Activated B cell treated with CpG ODN at 0.5 μM for 24 hours (primary cell): Measurements from ENCODE around the gene PARP6. TPM values are rescaled to one million over a fixed set of nuclear protein-coding genes. Genes with fewer than 3 reads are reported as not detected.

Experiments
- ATAC-seq: fragments of 200-7000 bp; cut with Tn5 transposase; one replicate; pipeline ENCODE4 v1.10.0; 2021; ENCODE audit warnings: low read depth, mild to moderate bottlenecking, moderate library complexity
- CTCF ChIA-PET: fragments of 350-600 bp; sonication (Branson Sonifier 250); formaldehyde crosslinking; loops from one replicate; lab custom pipeline; 2021; ENCODE audit warnings: antibody characterized with exemption; lab: Charles Lee
- POLR2A ChIA-PET: fragments of 350-600 bp; sonication (Branson Sonifier 250); formaldehyde crosslinking; loops from one replicate; lab custom pipeline; 2021; ENCODE audit warnings: antibody characterized with exemption; lab: Charles Lee
- DNase-seq: peaks from one replicate; pipeline ENCODE4 v3.0.0; 2022
- H3K27ac Mint-ChIP-seq: one replicate; pipeline ENCODE4 v1.8.0; 2020; ENCODE audit warnings: mixed read lengths
- H3K27me3 Mint-ChIP-seq: one replicate; pipeline ENCODE4 v1.8.0; 2021; ENCODE audit warnings: mixed read lengths
- H3K36me3 Mint-ChIP-seq: one replicate; pipeline ENCODE4 v1.8.0; 2021; ENCODE audit warnings: low read depth, mixed read lengths
- H3K4me1 Mint-ChIP-seq: one replicate; pipeline ENCODE4 v1.8.0; 2021; ENCODE audit warnings: mixed read lengths
- H3K4me3 Mint-ChIP-seq: one replicate; pipeline ENCODE4 v1.8.0; 2020; ENCODE audit warnings: mild to moderate bottlenecking, mixed read lengths
- H3K9me3 Mint-ChIP-seq: one replicate; pipeline ENCODE4 v1.8.0; 2020; ENCODE audit warnings: mixed read lengths
- CTCF ChIP-seq: fragments of 200-600 bp; IDR thresholded peaks from one replicate; pipeline ENCODE4 v1.8.0; 2022; ENCODE audit warnings: antibody characterized with exemption, mild to moderate bottlenecking
- intact Hi-C: fragments of 100-400 bp; cut with micrococcal nuclease; formaldehyde crosslinking; loops from one replicate; pipeline ENCODE4 v1.15.1; 2024
- total RNA-seq: library from RNA; stranded (reverse); gene quantifications from 2 replicates; pipeline ENCODE4 v1.2.3, GENCODE V29; 2022

Gene PARP6
- total RNA-seq, 1 donor from 2014 or later, result 81.4 TPM

GRCh38 chr15:72216079-72216478 lies 56.3 kb downstream of the PARP6 start:
- ChIA-PET POLR2A (interaction anchor here (1.5 kb wide), 1 partner anchor 11 kb away, joined by 13 read pairs; no protein-coding TSS in a partner anchor), CTCF (interaction anchor here (1.2 kb wide), 1 partner anchor 15 kb away, joined by 3 read pairs; no protein-coding TSS in a partner anchor)
- Mint-ChIP-seq H3K4me3 (no peak overlapping the region), H3K9me3 (no peaks in the 10 kb centered on the region), H3K27ac (no peak overlapping the region), H3K36me3 (peaks cover 93% of the 10 kb centered on the region), H3K27me3 (no peaks in the 10 kb centered on the region), H3K4me1 (peaks cover 12% of the 10 kb centered on the region)
- no peak for DNase-seq
- TF ChIP-seq CTCF, result no peak
- intact Hi-C loops, result no loop called here
- ATAC-seq, result no peak

- ChIA-PET CTCF (no interaction called here), POLR2A (interaction anchor here (1.4 kb wide), 1 partner anchor 12 kb away, joined by 3 read pairs; no protein-coding TSS in a partner anchor)
- H3K36me3 Mint-ChIP-seq, result peaks cover 99% of the 10 kb centered on the region
- H3K27me3 Mint-ChIP-seq, result no peaks in the 10 kb centered on the region
- H3K9me3 Mint-ChIP-seq, result no peaks in the 10 kb centered on the region
- peaks cover 10% of the 10 kb centered on the region for H3K4me1 Mint-ChIP-seq
- intact Hi-C loops, result no loop called here
- DNase-seq, result no peak
- ATAC-seq, result no peak
- no peak for TF ChIP-seq CTCF
- H3K4me3 Mint-ChIP-seq, result no peak overlapping the region
- H3K27ac Mint-ChIP-seq, result no peak overlapping the region
These were observed 64.7 kb downstream of the PARP6 start for GRCh38 chr15:72207558-72208085.

GRCh38 chr15:72206677-72207000 lies 65.7 kb downstream of the PARP6 start:
- ChIA-PET POLR2A (interaction anchor here (0.8 to 1.2 kb wide), 2 partner anchors 20 to 24 kb away, joined by 3 to 8 read pairs; no protein-coding TSS in a partner anchor), CTCF (no interaction called here)
- Mint-ChIP-seq H3K36me3 (peaks cover 98% of the 10 kb centered on the region), H3K9me3 (no peaks in the 10 kb centered on the region), H3K4me3 (no peak overlapping the region), H3K4me1 (peaks cover 12% of the 10 kb centered on the region), H3K27ac (no peak overlapping the region), H3K27me3 (no peaks in the 10 kb centered on the region)
- no peak for DNase-seq
- intact Hi-C loops, result no loop called here
- TF ChIP-seq CTCF, result no peak
- no peak for ATAC-seq

- DNase-seq, result no peak
- H3K9me3 Mint-ChIP-seq, result no peaks in the 10 kb centered on the region
- intact Hi-C loops, result no loop called here
- ATAC-seq, result no peak
- POLR2A ChIA-PET, result interaction anchor here (0.8 to 1.2 kb wide), 2 partner anchors 21 to 24 kb away, joined by 3 to 8 read pairs; no protein-coding TSS in a partner anchor
- peaks cover 98% of the 10 kb centered on the region for H3K36me3 Mint-ChIP-seq
- no peaks in the 10 kb centered on the region for H3K27me3 Mint-ChIP-seq
- H3K4me3 Mint-ChIP-seq, result no peak overlapping the region
- CTCF ChIA-PET, result interaction anchor here (1.0 kb wide), 1 partner anchor 81 kb away, joined by 3 read pairs; no protein-coding TSS in a partner anchor
- H3K4me1 Mint-ChIP-seq, result peaks cover 13% of the 10 kb centered on the region
- no peak overlapping the region for H3K27ac Mint-ChIP-seq
- no peak for TF ChIP-seq CTCF
These were observed 66.3 kb downstream of the PARP6 start for GRCh38 chr15:72205896-72206676.

GRCh38 chr15:72205273-72205672 lies 67.1 kb downstream of the PARP6 start:
- CTCF ChIA-PET, result interaction anchor here (1.0 kb wide), 1 partner anchor 82 kb away, joined by 3 read pairs; no protein-coding TSS in a partner anchor
- ATAC-seq, result no peak
- no peak overlapping the region for H3K4me3 Mint-ChIP-seq
- no peaks in the 10 kb centered on the region for H3K27me3 Mint-ChIP-seq
- H3K36me3 Mint-ChIP-seq, result peaks cover 98% of the 10 kb centered on the region
- H3K9me3 Mint-ChIP-seq, result no peaks in the 10 kb centered on the region
- H3K27ac Mint-ChIP-seq, result no peak overlapping the region
- peaks cover 15% of the 10 kb centered on the region for H3K4me1 Mint-ChIP-seq
- no peak for TF ChIP-seq CTCF
- intact Hi-C loops, result no loop called here
- POLR2A ChIA-PET, result interaction anchor here (1.2 kb wide), 1 partner anchor 22 kb away, joined by 3 read pairs; no protein-coding TSS in a partner anchor
- no peak for DNase-seq
